ENCODE data around the gene CHFR. TPM values are rescaled to one million over a fixed set of nuclear protein-coding genes. Genes with fewer than 3 reads are reported as not detected.

Gene CHFR
- total and polyA plus RNA-seq, 9 of the 15 experiments (the other 6 are each of a cell fraction or from before 2014, with no cell fraction given): 0.61 to 33.9 (median 19.3) TPM

DNA sequence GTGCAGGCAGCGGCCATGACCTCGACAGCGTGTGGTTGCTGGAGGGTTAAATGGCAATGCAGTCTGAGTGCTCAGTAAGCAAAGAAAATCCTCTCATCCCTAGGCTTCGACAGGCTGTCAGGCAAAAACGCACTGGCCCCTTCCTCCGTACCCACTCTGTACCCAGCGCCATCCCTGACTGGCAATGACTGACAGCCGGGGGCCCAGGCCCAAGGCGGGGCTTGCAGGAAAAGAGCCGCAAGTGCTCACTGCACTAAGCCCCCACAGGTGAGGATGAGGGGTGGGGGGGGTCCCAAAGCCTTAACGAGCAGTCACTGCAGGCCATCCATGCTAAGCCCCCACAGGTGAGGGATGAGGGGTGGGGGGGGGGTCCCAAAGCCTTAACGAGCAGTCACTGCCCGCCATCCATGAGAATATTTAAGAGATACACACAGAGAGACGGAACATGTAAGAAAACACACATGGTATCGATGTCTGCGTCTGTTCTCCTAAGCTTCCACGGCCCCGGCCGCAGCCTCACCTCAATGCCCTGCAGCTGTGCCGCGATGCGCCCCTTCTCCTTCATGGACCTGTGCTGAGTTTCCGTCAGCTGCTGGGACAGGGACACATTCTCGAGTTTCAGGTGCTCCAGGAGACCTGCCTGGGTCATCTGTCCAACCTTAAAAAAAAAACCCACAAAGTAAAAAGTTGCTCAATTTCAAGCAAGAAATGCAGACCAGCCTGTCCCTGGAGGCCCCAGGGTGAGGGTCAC, 89.4 kb downstream of the CHFR start:
- H3K4me3 ChIP-seq: no peak overlapping the region
- in situ Hi-C loops (cut with MboI) (no loop called here), intact Hi-C loops (cut with micrococcal nuclease) (no loop called here)
- H3K36me3 ChIP-seq (ENCODE audit: control insufficient read depth, insufficient read depth, low read length): peaks cover 79% of the 10 kb centered on the region; the same call in 2 of the 3 replicates
- BruUV-seq (replicated peaks): no TSS peak
- CTCF ChIA-PET (ENCODE audit: low intra/inter-chr PET ratio): interaction anchor here (0.7 kb wide), 1 partner anchor 8 kb away, joined by 3 read pairs; no protein-coding TSS in a partner anchor
- no peaks in the 10 kb centered on the region for H4K20me1 ChIP-seq (replicated peaks; ENCODE audit: control insufficient read depth, insufficient read depth, low read length)
- H3K79me2 ChIP-seq (ENCODE audit: control insufficient read depth, insufficient read depth, low read length): no peaks in the 10 kb centered on the region
- DNase-seq (ENCODE audit: extremely low read depth in 1 of 4, low spot score in 3 of 4) (no peak), ATAC-seq (no peak), FAIRE-seq (no peak)
- H3K27me3 ChIP-seq (ENCODE audit: control insufficient read depth in 2 of 2, insufficient read depth in 2 of 2, low read length in 2 of 2): no peaks in the 10 kb centered on the region
- POLR2A ChIA-PET: interaction anchor here (0.6 to 1.0 kb wide), 2 partner anchors 9 to 1537 kb away, joined by 4 read pairs; no protein-coding TSS in a partner anchor
- 0 out of 5 replicates have a peak, but pooled peaks cover 0 to 4% of the 10 kb centered on the region in 2 experiments for H3K4me1 ChIP-seq (replicated peaks in 1 of 2; ENCODE audit: control insufficient read depth in 2 of 2, insufficient read depth in 2 of 2, low read length in 2 of 2)
- no peak overlapping the region for H3K4me2 ChIP-seq (ENCODE audit: insufficient read depth, low read length)
- no peak overlapping the region for H3K27ac ChIP-seq (ENCODE audit: extremely low read depth, low read depth, low read length)
- no peak for TF ChIP-seq GTF2E2 (tag; IDR thresholded peaks at IDR 0.05)
- TF ChIP-seq JUN (IDR thresholded peaks at IDR 0.05; ENCODE audit: borderline replicate concordance, low read depth, low read length): no peak
- no peak for TF ChIP-seq JUN (CRISPR knock-in tag; IDR thresholded peaks at IDR 0.05; ENCODE audit: borderline replicate concordance)
- no peak for TF ChIP-seq ZNF134 (CRISPR knock-in tag; conservative IDR thresholded peaks at IDR 0.05)
- TF ChIP-seq PML (IDR thresholded peaks at IDR 0.05; ENCODE audit: low read length): no peak
- no peak for TF ChIP-seq GABPB1 (CRISPR knock-in tag; IDR thresholded peaks at IDR 0.05)
- TF ChIP-seq L3MBTL2 (IDR thresholded peaks at IDR 0.05): no peak
- no peak for TF ChIP-seq HNRNPK (IDR thresholded peaks at IDR 0.05; ENCODE audit: low read depth, low read length, poor library complexity, severe bottlenecking)
- no peak for TF ChIP-seq ADNP (tag; IDR thresholded peaks at IDR 0.05)
- TF ChIP-seq, protein P1, sequence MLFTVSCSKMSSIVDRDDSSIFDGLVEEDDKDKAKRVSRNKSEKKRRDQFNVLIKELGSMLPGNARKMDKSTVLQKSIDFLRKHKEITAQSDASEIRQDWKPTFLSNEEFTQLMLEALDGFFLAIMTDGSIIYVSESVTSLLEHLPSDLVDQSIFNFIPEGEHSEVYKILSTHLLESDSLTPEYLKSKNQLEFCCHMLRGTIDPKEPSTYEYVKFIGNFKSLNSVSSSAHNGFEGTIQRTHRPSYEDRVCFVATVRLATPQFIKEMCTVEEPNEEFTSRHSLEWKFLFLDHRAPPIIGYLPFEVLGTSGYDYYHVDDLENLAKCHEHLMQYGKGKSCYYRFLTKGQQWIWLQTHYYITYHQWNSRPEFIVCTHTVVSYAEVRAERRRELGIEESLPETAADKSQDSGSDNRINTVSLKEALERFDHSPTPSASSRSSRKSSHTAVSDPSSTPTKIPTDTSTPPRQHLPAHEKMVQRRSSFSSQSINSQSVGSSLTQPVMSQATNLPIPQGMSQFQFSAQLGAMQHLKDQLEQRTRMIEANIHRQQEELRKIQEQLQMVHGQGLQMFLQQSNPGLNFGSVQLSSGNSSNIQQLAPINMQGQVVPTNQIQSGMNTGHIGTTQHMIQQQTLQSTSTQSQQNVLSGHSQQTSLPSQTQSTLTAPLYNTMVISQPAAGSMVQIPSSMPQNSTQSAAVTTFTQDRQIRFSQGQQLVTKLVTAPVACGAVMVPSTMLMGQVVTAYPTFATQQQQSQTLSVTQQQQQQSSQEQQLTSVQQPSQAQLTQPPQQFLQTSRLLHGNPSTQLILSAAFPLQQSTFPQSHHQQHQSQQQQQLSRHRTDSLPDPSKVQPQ (CRISPR knock-in tag; IDR thresholded peaks at IDR 0.05; ENCODE audit: borderline replicate concordance): no peak
- TF ChIP-seq, protein P2, sequence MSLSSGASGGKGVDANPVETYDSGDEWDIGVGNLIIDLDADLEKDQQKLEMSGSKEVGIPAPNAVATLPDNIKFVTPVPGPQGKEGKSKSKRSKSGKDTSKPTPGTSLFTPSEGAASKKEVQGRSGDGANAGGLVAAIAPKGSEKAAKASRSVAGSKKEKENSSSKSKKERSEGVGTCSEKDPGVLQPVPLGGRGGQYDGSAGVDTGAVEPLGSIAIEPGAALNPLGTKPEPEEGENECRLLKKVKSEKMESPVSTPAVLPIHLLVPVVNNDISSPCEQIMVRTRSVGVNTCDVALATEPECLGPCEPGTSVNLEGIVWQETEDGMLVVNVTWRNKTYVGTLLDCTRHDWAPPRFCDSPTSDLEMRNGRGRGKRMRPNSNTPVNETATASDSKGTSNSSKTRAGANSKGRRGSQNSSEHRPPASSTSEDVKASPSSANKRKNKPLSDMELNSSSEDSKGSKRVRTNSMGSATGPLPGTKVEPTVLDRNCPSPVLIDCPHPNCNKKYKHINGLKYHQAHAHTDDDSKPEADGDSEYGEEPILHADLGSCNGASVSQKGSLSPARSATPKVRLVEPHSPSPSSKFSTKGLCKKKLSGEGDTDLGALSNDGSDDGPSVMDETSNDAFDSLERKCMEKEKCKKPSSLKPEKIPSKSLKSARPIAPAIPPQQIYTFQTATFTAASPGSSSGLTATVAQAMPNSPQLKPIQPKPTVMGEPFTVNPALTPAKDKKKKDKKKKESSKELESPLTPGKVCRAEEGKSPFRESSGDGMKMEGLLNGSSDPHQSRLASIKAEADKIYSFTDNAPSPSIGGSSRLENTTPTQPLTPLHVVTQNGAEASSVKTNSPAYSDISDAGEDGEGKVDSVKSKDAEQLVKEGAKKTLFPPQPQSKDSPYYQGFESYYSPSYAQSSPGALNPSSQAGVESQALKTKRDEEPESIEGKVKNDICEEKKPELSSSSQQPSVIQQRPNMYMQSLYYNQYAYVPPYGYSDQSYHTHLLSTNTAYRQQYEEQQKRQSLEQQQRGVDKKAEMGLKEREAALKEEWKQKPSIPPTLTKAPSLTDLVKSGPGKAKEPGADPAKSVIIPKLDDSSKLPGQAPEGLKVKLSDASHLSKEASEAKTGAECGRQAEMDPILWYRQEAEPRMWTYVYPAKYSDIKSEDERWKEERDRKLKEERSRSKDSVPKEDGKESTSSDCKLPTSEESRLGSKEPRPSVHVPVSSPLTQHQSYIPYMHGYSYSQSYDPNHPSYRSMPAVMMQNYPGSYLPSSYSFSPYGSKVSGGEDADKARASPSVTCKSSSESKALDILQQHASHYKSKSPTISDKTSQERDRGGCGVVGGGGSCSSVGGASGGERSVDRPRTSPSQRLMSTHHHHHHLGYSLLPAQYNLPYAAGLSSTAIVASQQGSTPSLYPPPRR (CRISPR knock-in tag; IDR thresholded peaks at IDR 0.05; ENCODE audit: borderline replicate concordance): no peak
- TF ChIP-seq HDGF (IDR thresholded peaks at IDR 0.05): no peak
- no peak for TF ChIP-seq EGR1 (conservative IDR thresholded peaks at IDR 0.05)
- no peak overlapping the region; a peak in 1 of 4 replicates for H3K9ac ChIP-seq (ENCODE audit: insufficient read depth in 1 of 2, low read depth in 2 of 2, low read length in 2 of 2)
- no peaks in the 10 kb centered on the region for H3K9me3 ChIP-seq (replicated peaks; ENCODE audit: control insufficient read depth, insufficient read depth, low read depth, low read length)
- H3K9me1 ChIP-seq (ENCODE audit: control insufficient read depth, insufficient read depth, low read length): no peaks in the 10 kb centered on the region
- WGBS (ENCODE audit: insufficient coverage, low coverage, missing lambda C conversion rate): 91% methylated on average over 16 of the region's 24 CpGs
- no peak overlapping the region for H2AFZ ChIP-seq (ENCODE audit: low read depth, low read length)

Data from K562 (cell line).